SU-DHL-6 (cell line): ENCODE measurements around the gene HYOU1.

Source experiments
- EZH2phosphoT487 ChIP-seq: fragments of 200-600 bp; sonication (generic), shearing (Covaris generic); conservative IDR thresholded peaks from 2 replicates; pipeline ENCODE4 v1.6.1; 2018; ENCODE audit warnings: mild to moderate bottlenecking, antibody characterized with exemption, low read length, moderate library complexity, mixed read lengths
- TF ChIP-seq, protein P1 (sequence below): fragments of 200-600 bp; sonication (generic); IDR thresholded peaks from one replicate; pipeline ENCODE4 v1.5.1; 2017; ENCODE audit warnings: antibody characterized with exemption, mild to moderate bottlenecking, low read length, moderate library complexity; ENCODE audit not compliant: insufficient read depth, poor library complexity, severe bottlenecking

DNA sequence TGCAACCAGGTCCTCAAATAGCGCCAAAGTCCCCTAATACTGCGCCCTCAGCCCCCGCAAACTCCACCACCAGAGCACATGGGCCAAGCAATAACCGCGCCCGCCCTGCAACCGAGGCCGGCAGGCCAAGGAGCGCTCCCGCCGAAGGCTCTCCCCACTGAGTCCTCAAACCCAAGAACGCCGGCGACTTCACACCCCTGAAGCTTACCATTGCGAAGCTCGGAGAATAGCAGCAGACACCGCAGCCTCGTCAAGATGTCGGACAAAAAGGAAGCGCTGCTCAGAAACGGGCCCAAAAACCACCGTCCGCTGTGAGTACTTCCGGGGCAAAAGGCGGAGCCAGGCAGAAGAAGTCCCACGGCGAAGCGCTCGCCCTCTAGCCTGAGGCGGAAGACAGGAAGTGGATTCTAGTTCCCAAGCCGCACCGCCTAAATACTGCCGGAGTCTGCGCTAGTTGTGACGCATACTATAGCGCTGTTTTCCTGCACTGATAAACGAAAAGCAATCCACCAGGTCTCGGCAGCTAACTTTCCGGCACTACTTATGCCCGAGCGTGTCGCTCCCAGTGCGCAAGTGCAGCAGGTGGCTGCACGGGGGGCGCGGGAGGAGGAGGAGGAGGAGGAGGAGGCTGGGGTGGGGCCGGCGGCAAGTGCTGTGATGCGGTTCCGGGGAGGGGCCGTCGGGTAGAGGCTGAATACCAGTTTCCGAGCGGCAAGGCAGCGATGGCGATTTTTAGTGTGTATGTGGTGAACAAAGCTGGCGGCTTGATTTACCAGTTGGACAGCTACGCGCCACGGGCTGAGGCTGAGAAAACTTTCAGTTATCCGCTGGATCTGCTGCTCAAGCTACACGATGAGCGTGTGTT lies 38.7 kb downstream of the HYOU1 start, which contains the start of the genes RPS25 and TRAPPC4:
- TF ChIP-seq, protein P1, sequence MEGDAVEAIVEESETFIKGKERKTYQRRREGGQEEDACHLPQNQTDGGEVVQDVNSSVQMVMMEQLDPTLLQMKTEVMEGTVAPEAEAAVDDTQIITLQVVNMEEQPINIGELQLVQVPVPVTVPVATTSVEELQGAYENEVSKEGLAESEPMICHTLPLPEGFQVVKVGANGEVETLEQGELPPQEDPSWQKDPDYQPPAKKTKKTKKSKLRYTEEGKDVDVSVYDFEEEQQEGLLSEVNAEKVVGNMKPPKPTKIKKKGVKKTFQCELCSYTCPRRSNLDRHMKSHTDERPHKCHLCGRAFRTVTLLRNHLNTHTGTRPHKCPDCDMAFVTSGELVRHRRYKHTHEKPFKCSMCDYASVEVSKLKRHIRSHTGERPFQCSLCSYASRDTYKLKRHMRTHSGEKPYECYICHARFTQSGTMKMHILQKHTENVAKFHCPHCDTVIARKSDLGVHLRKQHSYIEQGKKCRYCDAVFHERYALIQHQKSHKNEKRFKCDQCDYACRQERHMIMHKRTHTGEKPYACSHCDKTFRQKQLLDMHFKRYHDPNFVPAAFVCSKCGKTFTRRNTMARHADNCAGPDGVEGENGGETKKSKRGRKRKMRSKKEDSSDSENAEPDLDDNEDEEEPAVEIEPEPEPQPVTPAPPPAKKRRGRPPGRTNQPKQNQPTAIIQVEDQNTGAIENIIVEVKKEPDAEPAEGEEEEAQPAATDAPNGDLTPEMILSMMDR, result no peak
- no peak for TF ChIP-seq EZH2phosphoT487
